ENCODE measurements around the gene COBL. TPM values are rescaled to one million over a fixed set of nuclear protein-coding genes. Genes with fewer than 3 reads are reported as not detected.
A peak's percentile ranks its signal among the peaks of the same experiment; 100 is the strongest.

COBL gene
- total RNA-seq, 1 experiment from 2014 or later = 52.3 TPM

DNA sequence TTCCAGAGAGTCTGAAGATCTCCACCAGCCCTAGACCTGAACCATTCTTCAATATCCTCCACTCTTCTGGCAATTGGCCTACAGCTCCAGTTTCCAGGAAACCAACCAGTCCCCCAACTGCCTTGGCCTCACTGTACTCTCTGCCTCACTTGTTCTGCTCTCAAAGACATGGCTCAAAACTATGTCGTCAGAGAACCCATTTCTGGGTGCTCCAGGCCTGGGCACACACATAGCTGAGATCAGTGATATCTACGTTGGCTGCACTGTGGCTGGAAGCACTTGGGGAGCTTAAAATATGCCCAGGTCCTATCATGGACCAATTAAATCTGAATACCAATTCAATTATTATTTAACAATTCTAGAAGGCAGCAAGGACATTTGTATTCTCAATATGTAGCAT is 93.1 kb downstream of the COBL start:
- no peak overlapping the region for H3K4me3 Mint-ChIP-seq
- no peaks in the 10 kb centered on the region for H4K20me1 ChIP-seq (ENCODE audit: control insufficient read depth, insufficient read depth, insufficient read length)
- no peak for TF ChIP-seq CTCF (conservative IDR thresholded peaks at IDR 0.05)
- H3K4me1 ChIP-seq (ENCODE audit: insufficient read depth, low read length) = peaks cover 4% of the 10 kb centered on the region; the same call in 1 of the 2 replicates
- no peak overlapping the region for H2BK15ac ChIP-seq (ENCODE audit: low read depth, low read length)
- no CpG with 5 or more reads among the region's 2 CpGs for WGBS (ENCODE audit: extremely low coverage, insufficient read length, low lambda C conversion rate)
- H2BK120ac ChIP-seq (ENCODE audit: low read depth, low read length, poor library complexity, severe bottlenecking) = no peak overlapping the region
- no peak overlapping the region for H3K9ac ChIP-seq (ENCODE audit: extremely low read depth, insufficient read length, low read length)
- no peak for DNase-seq
- H3K18ac ChIP-seq (ENCODE audit: insufficient read length, low read depth, low read length) = no peak overlapping the region
- H2BK12ac ChIP-seq (ENCODE audit: insufficient read length, low read depth, low read length) = no peak overlapping the region
- H2BK5ac ChIP-seq (ENCODE audit: insufficient read length, low read length) = no peak overlapping the region
- peak overlapping the region in 2 of 3 experiments; percentile 32 to 78; a peak in 3 of 7 replicates for H3K27ac Mint-ChIP-seq
- no peak overlapping the region for H2AFZ ChIP-seq (ENCODE audit: low read length)
- no peak overlapping the region for H3K14ac ChIP-seq (ENCODE audit: insufficient read depth, low read length)
- no peak overlapping the region for H2BK20ac ChIP-seq (ENCODE audit: low read depth, low read length, poor library complexity, severe bottlenecking)
- no peaks in the 10 kb centered on the region for H3K79me2 ChIP-seq (ENCODE audit: insufficient read depth, low read length)
- peaks cover 0 to 7% (median 0%) of the 10 kb centered on the region in 3 experiments; a peak in 2 of 7 replicates for H3K36me3 Mint-ChIP-seq (ENCODE audit: insufficient read depth in 1 of 3, low read depth in 3 of 3)
- no peak overlapping the region for H2AK5ac ChIP-seq (ENCODE audit: insufficient read length, low read length)
- no peaks in the 10 kb centered on the region for H3K23me2 ChIP-seq (ENCODE audit: insufficient read length, low read depth, low read length, poor library complexity, severe bottlenecking)
- no peak overlapping the region for H3K4me2 ChIP-seq (ENCODE audit: insufficient read depth, insufficient read length, low read length)
- H3K27me3 ChIP-seq (ENCODE audit: insufficient read depth, low read length) = no peaks in the 10 kb centered on the region
- H3K9me3 ChIP-seq (ENCODE audit: control insufficient read depth, low read depth, low read length) = no peaks in the 10 kb centered on the region
- no peak overlapping the region for H4K91ac ChIP-seq (ENCODE audit: insufficient read length, low read depth, low read length)
- H4K5ac ChIP-seq (ENCODE audit: insufficient read length, low read depth, low read length) = no peak overlapping the region
- no peak overlapping the region for H3K23ac ChIP-seq (ENCODE audit: insufficient read length, low read depth, low read length)
- peaks cover 53 to 58% of the 10 kb centered on the region in 2 experiments for H3K4me1 Mint-ChIP-seq
- H3K56ac ChIP-seq (ENCODE audit: insufficient read length, low read depth, low read length) = no peak overlapping the region
- no peak overlapping the region for H3T11ph ChIP-seq (ENCODE audit: low read length)
- no peaks in the 10 kb centered on the region for H3K79me1 ChIP-seq (ENCODE audit: insufficient read depth, low read depth, low read length, poor library complexity, severe bottlenecking)
- no peak overlapping the region for H3K4ac ChIP-seq (ENCODE audit: low read depth, low read length)
- H3K27ac ChIP-seq (ENCODE audit: insufficient read length, low read depth, low read length) = no peak overlapping the region
- H3K27me3 Mint-ChIP-seq (ENCODE audit: low read depth) = no peaks in the 10 kb centered on the region
- no peaks in the 10 kb centered on the region for H3K9me3 Mint-ChIP-seq
- H4K8ac ChIP-seq (replicated peaks; ENCODE audit: insufficient read length, low read depth, low read length) = no peak overlapping the region

All from H9 (cell line).